Peyer's patch (tissue), 4 donors: Measurements from ENCODE around the gene MYBPC1. TPM values are rescaled to one million over a fixed set of nuclear protein-coding genes. Genes with fewer than 3 reads are reported as not detected.

ENCODE experiments used
- DNase-seq, 3 donors: peaks; one replicate each; pipeline ENCODE4 v3.0.0-alpha.2; 2017 to 2019
- H3K27ac ChIP-seq, 4 donors: fragments of 200-600 bp; sonication (generic); one replicate each; pipeline ENCODE4 v1.5.1; 2016 to 2019
- H3K27me3 ChIP-seq, 2 donors: fragments of 200-600 bp; sonication (generic); one replicate each; pipeline ENCODE4 v1.5.1; 2019
- H3K36me3 ChIP-seq, 3 donors: fragments of 200-600 bp; sonication (generic); one replicate each; pipeline ENCODE4 v1.5.1; 2016 to 2019
- H3K4me1 ChIP-seq, 4 donors: fragments of 200-600 bp; sonication (generic); one replicate each; pipeline ENCODE4 v1.5.1; 2016 to 2019
- H3K4me3 ChIP-seq, 4 donors: fragments of 200-600 bp; sonication (generic); 1 replicate in 3 of 4; 2 replicates in 1 of 4; pipeline ENCODE4 v1.5.1; 2016 to 2019; ENCODE audit warnings: mild to moderate bottlenecking in 1 of 4
- H3K9me3 ChIP-seq, 4 donors: fragments of 200-600 bp; sonication (generic); one replicate each; pipeline ENCODE4 v1.5.1; 2016 to 2019; ENCODE audit warnings: mild to moderate bottlenecking in 1 of 4
- POLR2A ChIP-seq, 2 donors: fragments of 450-650 bp; IDR thresholded peaks; one replicate each; pipeline ENCODE4 v1.5.1; 2017; ENCODE audit warnings: antibody characterized with exemption in 2 of 2, mild to moderate bottlenecking in 2 of 2, moderate library complexity in 2 of 2
- total RNA-seq, 4 donors: library from RNA; depleted of rRNA; stranded (reverse); fragments of >200 nt; gene quantifications; one replicate each; pipeline ENCODE4 v1.1.0, GENCODE V29; 2016
- TF ChIP-seq, protein P1 (sequence below), 6 experiments: fragments of 450-650 bp in 4 of 6; fragments of 200-600 bp in 2 of 6; sonication (generic) in 1 of 6; IDR thresholded peaks; one replicate each; pipeline ENCODE4 v1.5.1; 2017 to 2019; ENCODE audit warnings: antibody characterized with exemption in 6 of 6, mild to moderate bottlenecking in 3 of 6, moderate library complexity in 1 of 6

The MYBPC1 gene
- total RNA-seq, 4 donors from 2014 or later = 19.4 to 141 (median 63.9) TPM; not detected in 1

DNA sequence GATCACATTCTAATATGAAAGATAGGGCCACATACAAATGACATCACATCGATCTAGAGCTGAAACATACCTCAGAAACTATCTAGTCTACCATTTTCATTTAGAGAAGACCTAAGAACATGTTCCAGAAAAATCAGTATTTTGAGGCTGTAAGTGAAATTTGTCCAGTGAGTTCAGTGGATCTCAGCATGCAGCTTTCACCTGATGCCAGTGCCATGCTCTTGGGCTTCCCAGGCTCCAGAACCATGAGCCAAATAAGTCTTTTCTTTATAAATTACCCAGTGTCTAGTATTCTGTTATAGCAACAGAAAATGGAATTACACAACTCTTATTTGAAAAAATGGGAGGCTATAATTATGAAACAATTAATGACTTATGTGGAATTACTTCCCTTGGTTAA lies 111.6 kb downstream of the MYBPC1 start:
- H3K27me3 ChIP-seq = no peaks in the 10 kb centered on the region
- no peak overlapping the region for H3K4me3 ChIP-seq
- TF ChIP-seq, protein P1, sequence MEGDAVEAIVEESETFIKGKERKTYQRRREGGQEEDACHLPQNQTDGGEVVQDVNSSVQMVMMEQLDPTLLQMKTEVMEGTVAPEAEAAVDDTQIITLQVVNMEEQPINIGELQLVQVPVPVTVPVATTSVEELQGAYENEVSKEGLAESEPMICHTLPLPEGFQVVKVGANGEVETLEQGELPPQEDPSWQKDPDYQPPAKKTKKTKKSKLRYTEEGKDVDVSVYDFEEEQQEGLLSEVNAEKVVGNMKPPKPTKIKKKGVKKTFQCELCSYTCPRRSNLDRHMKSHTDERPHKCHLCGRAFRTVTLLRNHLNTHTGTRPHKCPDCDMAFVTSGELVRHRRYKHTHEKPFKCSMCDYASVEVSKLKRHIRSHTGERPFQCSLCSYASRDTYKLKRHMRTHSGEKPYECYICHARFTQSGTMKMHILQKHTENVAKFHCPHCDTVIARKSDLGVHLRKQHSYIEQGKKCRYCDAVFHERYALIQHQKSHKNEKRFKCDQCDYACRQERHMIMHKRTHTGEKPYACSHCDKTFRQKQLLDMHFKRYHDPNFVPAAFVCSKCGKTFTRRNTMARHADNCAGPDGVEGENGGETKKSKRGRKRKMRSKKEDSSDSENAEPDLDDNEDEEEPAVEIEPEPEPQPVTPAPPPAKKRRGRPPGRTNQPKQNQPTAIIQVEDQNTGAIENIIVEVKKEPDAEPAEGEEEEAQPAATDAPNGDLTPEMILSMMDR (IDR thresholded peaks at IDR 0.05) = no peak
- no peak for TF ChIP-seq POLR2A (IDR thresholded peaks at IDR 0.05)
- H3K4me1 ChIP-seq = peaks cover 0 to 44% (median 8%) of the 10 kb centered on the region in 4 donors
- no peaks in the 10 kb centered on the region for H3K9me3 ChIP-seq
- DNase-seq = no peak
- no peak overlapping the region for H3K27ac ChIP-seq
- H3K36me3 ChIP-seq = no peaks in the 10 kb centered on the region

DNA sequence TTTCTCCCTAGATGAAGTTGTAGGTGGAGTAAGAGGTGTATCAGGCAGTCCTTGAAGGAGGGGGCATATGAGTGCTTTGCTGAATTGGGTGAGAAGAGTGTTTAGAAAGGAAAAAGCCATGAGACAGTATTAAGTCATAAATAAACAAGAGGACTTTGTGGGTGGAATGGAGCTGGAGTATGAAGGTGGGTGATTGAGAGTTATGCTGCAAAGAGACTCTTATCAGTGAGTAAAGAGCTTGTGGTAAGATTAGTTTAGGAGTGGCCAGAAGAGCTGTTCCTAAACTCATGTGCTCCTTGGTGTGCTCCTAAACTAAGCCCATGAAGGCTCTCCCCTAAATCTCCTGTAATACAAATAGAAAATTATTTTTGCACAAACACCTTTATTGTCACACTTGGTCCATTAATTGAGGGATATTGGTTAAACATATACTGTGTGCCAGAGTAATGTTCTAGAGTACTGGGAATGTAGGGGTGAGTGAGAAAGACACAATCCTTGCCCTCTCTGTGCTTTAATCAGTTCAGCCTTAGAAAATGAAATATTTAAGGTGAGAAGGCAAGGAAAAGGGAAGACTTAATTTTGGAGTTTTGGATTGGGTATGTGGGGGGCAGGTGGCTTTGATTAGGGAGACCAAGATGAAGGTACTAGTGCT lies 112.5 kb downstream of the MYBPC1 start:
- no peak for DNase-seq
- Histone ChIP-seq H3K36me3 (no peaks in the 10 kb centered on the region), H3K27ac (no peak overlapping the region), H3K4me1 (peaks cover 0 to 36% (median 6%) of the 10 kb centered on the region in 4 donors), H3K9me3 (no peaks in the 10 kb centered on the region), H3K27me3 (no peaks in the 10 kb centered on the region), H3K4me3 (no peak overlapping the region)
- TF ChIP-seq, protein P1 (IDR thresholded peaks at IDR 0.05) = no peak
- no peak for TF ChIP-seq POLR2A (IDR thresholded peaks at IDR 0.05)

DNA sequence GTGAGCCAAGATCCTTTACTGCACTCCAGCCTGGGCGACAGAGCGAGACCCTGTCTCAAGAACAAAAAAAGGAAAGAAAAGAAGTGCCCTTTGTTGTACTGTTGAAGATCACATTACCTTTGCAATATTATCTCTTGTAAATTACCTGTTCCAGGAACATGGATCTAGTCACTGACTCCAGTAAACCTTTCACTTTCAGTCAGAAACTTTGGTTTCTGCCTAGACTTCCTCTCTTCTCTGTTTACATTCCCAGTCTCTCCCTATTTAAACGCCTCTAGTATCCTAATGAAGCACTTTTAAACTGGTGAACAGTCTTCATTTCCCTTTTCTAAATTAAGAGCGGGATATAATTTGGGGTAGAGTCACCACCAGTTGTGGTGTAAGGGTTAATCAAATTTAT lies 115.5 kb downstream of the MYBPC1 start:
- H3K4me1 ChIP-seq = peaks cover 0 to 53% (median 5%) of the 10 kb centered on the region in 4 donors
- H3K27me3 ChIP-seq = no peaks in the 10 kb centered on the region
- no peaks in the 10 kb centered on the region for H3K36me3 ChIP-seq
- no peak overlapping the region for H3K4me3 ChIP-seq
- no peak for DNase-seq
- H3K9me3 ChIP-seq = no peaks in the 10 kb centered on the region
- peak overlapping the region in 2 of 4 donors; percentile 28 to 71 for H3K27ac ChIP-seq
- no peak for TF ChIP-seq POLR2A (IDR thresholded peaks at IDR 0.05)
- TF ChIP-seq, protein P1 (IDR thresholded peaks at IDR 0.05) = no peak

DNA sequence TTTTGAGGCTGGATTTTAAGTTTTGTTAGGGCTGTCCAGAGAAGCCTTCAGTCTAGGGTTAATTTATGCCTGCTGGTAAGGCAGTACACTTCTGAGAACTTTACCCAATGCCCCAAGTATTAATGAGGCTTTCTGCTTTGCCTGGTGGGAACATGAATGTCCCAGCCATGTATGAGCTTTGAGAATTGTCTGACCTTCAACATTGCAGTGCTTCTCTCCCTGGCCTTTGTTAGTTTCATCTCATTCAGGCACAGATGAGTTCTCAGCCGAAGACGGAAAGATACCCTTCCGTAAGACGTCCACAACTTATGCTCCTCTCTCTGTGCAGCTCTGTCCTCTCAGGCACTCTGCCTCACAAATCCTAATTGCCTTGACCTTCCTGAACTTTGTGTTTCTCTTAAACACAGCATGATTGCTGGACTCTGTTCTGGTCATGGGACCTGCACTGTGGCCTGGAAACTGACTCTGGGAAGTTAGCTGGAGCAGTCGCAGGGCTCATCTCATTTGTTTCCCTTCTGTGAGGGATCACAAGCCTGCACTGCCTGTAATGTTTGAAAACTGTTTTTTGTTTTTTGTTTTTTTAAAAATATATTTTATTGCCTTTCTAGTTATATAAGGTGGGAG lies 118.4 kb downstream of the MYBPC1 start:
- H3K27ac ChIP-seq = peak overlapping the region; percentile 2 to 66 (median 47)
- no peaks in the 10 kb centered on the region for H3K9me3 ChIP-seq
- H3K4me1 ChIP-seq = peaks cover 0 to 48% (median 6%) of the 10 kb centered on the region in 4 donors
- TF ChIP-seq, protein P1 (IDR thresholded peaks at IDR 0.05) = no peak
- TF ChIP-seq POLR2A (IDR thresholded peaks at IDR 0.05) = no peak
- peak in 2 of 3 donors; percentile 57 to 78 for DNase-seq
- no peaks in the 10 kb centered on the region for H3K27me3 ChIP-seq
- peak overlapping the region in 1 of 4 donors; percentile 3 for H3K4me3 ChIP-seq
- no peaks in the 10 kb centered on the region for H3K36me3 ChIP-seq

DNA sequence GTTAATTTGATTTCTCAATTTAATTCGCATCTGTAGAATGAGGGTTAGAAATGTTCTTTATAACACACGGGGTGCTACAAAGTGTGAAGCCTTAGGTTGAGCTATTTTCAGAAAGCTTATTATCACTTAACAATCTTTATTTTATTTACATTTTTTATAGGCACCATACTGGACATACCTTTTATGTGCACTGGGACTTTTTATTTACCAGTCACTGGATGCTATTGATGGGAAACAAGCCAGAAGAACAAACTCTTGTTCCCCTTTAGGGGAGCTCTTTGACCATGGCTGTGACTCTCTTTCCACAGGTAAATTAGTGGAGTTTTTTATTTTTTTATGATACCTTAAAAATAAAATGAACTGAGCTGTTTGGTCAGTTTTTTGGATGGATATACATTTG lies 119.2 kb downstream of the MYBPC1 start:
- Histone ChIP-seq H3K36me3 (no peaks in the 10 kb centered on the region), H3K4me1 (peaks cover 0 to 48% (median 6%) of the 10 kb centered on the region in 4 donors), H3K4me3 (no peak overlapping the region), H3K27me3 (no peaks in the 10 kb centered on the region), H3K27ac (peak overlapping the region in 3 of 4 donors; percentile 37 to 57 (median 40)), H3K9me3 (no peaks in the 10 kb centered on the region)
- DNase-seq = no peak
- TF ChIP-seq, protein P1 (IDR thresholded peaks at IDR 0.05) = no peak
- no peak for TF ChIP-seq POLR2A (IDR thresholded peaks at IDR 0.05)
